GM19035 (cell line): Measurements from ENCODE around the gene CTPS2.

ENCODE experiments used
- ATAC-seq: cut with Tn5 transposase; IDR thresholded peaks from one replicate; pipeline ENCODE4 v1.9.1; 2021; ENCODE audit not compliant: unreplicated experiment

Gene CTPS2

GRCh38 chrX:16566571-16566970 lies 145.9 kb downstream of the CTPS2 start:
- no peak for ATAC-seq

- no peak for ATAC-seq
Measured at GRCh38 chrX:16560173-16560572, 152.3 kb downstream of the CTPS2 start.

GRCh38 chrX:16559206-16559619 lies 153.3 kb downstream of the CTPS2 start:
- no peak for ATAC-seq

GRCh38 chrX:16558489-16558888 lies 154.0 kb downstream of the CTPS2 start:
- ATAC-seq = no peak

GRCh38 chrX:16552546-16552945 lies 159.9 kb downstream of the CTPS2 start:
- no peak for ATAC-seq

- ATAC-seq = no peak
Measured at GRCh38 chrX:16547644-16548043, 164.8 kb downstream of the CTPS2 start.

- no peak for ATAC-seq
Measured at GRCh38 chrX:16544969-16545368, 167.5 kb downstream of the CTPS2 start.
